Stimulated activated CD8-positive, alpha-beta memory T cell treated with anti-CD3 and anti-CD28 coated beads, Interleukin-4, amount 100 ng/mL, for 4 hours (primary cell): ENCODE measurements around the gene SMYD1.
A peak's percentile ranks its signal among the peaks of the same experiment; 100 is the strongest.

ENCODE experiments used
- DNase-seq, 2 donors: peaks; one replicate each; pipeline ENCODE4 v3.0.0-alpha.2; 2020; ENCODE audit warnings: low read depth in 2 of 2, low spot score in 1 of 2

The SMYD1 gene

DNA sequence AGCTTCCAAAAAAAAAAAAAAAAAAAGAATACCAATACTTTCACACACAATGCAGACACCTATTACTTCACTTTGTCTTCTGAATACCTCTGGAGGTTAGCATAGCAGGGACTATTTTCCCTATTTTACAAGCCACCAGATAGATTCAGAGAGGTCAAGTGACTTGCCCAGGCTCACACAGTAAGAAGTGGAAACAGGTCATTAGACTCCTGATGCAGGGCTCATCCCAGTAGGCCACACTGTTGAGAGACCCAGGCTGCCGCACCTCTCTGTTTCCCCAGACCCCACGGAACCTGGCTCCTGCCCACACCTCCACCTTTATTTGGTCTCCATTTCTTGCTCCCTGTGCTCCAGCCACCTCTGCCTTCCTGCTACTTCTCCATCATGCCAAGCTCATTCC lies 19.4 kb downstream of the SMYD1 start:
- DNase-seq, result no peak

DNA sequence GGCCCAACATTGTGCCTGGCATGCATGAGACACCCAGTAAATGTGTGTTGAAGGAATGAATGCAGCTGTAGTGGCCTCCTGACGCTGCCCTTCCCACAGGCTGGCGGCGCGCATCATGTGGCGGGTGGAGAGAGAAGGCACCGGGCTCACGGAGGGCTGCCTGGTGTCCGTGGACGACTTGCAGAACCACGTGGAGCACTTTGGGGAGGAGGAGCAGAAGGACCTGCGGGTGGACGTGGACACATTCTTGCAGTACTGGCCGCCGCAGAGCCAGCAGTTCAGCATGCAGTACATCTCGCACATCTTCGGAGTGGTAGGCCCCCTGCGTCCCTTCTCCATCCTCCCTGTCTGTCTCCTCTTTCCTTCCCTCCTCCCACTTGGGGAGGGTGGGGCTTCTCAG lies 20.1 kb downstream of the SMYD1 start:
- no peak for DNase-seq

DNA sequence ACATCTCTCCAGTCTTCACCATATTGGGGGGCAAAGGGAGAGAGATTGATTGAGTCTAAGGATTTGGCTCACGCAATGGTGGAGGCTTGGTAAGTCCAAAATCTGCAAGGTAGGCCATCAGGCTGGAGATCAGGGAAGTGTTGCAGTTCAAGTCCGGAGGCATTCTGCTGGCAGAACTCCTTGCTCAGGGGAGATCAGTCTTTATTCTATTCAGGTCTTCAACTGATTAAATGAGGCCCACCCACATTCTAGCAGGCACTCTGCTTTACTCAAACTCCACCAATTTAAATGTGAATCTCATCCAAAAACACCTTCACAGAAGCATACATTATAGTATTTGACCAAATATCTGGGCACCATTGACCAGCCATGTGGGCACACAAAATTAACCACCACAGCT lies 21.4 kb downstream of the SMYD1 start:
- DNase-seq, result no peak

DNA sequence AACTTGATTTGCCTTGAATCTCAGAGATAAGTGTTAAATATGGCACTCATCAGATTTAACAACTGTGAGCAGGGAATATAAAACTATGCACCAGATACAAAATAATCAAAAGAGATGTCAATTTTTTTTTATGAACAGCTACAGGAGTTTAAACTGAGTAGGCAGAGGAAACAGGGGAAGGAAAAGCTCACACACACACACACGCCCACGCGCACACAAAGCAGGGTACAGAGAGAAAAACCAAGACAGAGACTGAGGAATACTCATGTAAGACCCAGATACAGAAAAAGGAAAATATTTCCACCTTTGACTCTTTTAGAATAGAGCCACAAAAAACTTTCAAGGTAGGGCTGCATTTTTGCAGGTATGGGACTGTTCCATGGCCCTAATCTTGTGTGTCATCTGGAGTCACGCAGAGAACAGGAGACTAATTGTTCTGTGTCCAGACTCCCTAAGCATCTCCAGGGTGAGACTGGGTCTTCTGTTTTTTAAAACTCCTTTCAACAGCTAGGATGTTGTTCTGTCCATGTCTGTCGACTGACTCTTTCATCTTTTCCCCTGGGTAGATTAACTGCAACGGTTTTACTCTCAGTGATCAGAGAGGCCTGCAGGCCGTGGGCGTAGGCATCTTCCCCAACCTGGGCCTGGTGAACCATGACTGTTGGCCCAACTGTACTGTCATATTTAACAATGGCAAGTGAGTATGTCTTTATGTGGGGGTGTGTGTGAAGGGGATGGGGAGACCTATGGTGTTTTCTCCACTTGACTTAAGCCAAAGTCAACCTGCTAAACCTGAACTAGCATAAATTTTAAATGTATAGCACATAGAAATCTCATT lies 23.0 kb downstream of the SMYD1 start:
- peak; percentile 11 to 32 for DNase-seq

DNA sequence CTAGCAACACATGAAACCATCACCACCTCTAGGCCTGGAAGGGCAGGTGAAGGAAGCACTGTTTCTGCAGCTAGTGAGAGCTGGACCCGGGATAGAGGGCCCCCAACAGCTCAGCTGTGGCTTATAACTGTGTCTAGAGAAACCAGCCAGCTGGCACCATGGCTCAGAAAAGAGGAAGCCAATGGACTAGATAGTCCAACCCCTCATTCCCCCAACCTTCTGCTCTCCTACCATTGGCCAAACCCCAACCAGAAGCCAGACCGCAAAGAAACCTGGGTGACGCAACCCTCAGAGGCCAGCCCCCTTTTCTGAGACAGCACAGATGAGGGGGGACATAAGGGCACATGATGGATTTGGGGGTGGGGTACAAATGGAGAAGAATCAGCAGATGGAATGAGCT lies 24.3 kb downstream of the SMYD1 start:
- DNase-seq, result no peak

DNA sequence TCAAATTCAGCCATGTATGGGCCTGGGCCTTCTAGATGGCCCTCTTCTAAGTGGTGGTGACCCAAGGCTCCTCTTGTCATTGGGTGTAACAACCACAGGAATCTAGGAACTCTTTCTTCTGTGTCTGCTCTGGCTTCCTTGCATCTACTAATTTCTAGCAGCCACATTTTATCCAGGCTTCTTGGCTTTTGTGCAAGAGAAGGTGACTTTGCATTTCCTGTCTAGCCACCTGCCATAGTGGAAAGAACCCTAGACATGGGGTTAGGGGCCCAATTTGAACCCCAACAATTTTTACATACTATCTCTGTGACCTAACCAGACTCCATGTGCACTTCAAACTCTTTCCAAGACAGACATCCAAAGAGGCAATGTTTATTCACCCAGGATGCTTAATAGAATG lies 25.1 kb downstream of the SMYD1 start:
- no peak for DNase-seq

DNA sequence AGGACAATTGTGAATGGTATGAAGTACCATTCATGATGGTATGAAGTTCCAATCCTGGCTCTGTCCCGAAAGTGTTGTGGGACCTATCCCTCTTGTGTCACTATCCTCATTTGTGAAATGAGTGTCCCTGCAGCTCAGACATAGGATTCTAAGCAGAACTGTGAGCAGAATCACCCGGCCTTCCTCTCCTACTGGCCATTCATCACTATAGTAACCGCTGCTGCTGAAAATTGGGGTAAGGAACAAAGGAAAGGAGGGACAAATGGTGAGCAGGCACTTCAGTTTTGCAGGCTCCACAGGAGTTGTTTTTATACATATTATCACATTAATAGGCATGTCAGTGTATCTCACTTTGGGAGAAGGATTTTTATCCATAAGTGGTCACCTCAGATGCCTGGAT lies 27.4 kb downstream of the SMYD1 start:
- DNase-seq, result no peak

DNA sequence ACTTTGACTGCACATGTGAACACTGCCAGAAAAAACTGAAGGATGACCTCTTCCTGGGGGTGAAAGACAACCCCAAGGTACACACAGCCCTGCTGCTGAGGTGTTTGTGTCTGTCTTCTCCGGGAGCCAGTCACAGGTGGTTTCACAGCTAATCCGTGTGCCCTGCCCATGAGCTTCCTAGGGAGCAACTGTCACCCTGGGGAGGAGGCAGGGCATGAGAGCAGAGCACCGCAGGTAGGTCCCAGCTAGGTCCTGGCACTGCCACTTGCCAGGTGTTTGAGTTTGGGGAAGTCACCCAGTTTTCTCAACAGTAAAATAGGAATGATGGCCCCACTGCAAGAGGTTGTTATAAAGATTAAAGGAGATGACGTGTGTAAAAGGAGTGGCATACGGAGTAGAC lies 29.1 kb downstream of the SMYD1 start:
- DNase-seq, result no peak

DNA sequence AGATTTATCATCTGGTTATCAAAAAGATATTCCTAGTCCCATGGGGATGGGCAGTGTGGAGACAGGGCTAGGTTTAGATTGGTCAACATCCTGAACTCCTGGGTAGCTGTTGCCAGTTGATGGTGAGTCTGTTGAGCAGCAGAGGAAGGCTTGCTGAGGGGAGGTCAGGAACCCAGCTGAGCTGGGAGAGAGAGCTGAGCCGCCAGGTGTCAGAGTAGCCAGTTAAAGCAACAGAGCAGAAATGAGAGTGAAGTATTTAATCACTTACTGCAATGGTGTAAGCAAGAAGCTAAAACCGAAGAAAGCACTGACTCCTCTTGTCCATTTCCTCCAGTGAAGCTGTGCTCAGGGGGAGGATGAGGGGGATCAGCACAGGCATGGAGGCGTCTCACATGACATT lies 29.6 kb downstream of the SMYD1 start:
- no peak for DNase-seq

DNA sequence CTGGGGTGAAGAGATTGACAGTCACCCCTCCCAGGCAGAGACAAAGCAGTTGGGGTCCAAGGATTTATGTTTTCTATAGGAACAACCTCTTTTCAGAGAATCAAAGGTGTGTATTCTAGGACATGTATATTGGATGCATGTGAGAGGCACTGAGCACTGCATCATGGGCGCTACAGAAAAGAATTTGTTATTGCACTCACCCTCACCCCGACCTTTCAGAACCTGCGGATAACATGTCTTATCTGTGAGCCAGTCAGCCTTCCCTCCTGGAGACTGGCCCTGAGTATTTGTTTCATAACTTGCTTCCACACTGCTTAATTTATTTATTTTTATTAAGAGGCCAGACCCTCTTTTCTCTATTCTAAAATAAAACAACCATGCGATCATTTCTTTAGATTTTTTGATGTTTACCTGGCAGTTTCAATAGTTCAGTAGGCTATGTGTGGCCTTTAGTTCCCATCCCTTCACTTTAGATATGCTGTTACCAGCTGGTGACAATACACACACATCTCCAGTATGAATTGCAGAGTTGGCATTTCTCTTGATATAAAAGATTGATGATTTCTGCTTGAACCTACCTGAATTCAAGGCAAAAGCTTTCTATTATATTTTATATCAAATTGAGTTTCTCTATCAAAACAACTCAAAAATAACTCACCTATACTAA lies 30.4 kb downstream of the SMYD1 start:
- no peak for DNase-seq

DNA sequence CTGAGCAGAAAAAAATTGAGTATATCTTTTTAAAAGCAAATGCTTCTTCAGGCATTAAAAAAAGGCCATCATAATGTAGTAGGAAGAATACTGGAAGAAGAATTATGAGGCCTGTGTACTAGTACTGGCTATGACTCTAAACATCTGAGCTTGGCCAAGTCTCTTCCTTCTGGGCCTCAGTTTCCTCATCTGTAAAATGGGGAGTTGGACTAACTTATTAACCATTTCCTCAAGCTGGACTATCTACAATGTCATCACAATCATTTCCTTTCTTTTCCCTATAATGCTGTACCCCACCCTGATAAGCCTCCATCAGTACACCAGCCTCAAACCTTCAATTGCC lies 30.9 kb downstream of the SMYD1 start:
- DNase-seq, result no peak

DNA sequence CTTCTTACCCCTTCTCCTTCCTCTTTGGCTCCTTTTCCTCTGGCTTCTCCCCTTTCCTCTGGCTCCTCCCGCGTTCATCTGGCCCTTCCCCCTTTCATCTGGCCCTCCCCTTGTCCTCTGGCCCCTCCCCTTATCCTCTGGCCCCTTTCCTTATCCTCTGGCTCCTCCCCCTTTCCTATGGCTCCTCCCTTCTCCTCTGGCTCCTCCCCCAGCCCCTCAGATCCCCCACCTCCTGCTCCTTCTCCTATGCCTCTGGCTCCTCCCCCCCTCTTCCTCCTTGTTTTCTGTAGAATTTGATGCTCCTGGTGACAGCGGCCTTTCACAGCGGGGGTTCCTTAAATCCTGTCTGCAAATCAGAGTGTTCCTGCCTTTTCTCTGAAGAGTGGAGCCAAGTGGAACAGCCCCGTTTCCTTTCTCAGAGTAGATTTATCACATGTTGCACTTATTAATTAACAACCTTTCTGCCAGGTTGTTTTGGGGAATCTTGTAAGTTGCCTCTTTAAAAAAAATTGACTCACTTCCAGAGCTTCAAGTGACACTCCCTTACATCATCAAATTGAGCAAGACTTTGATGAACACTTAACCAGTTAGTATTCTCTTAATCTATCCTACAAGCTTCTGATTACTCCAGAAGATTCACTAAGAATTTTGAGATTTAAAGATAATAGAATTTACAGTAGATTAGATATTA lies 32.3 kb downstream of the SMYD1 start:
- DNase-seq, result no peak

DNA sequence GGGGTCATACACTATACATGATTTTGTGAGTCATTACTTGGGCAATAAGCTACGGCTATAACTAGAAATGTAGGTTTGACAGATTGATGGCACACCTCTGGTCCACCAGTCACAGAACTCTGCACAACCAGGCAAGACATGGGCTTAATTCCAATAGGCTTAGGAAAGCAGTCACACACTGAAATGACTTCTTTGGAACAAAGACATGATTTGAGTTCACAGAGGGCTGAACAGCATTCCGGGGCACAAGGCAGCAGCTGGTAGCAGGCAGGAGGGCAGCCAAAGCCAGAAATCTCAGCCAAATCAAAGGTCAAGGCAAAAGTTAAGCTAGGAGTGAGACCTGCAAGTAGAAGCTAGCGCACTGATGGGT lies 32.8 kb downstream of the SMYD1 start:
- no peak for DNase-seq

DNA sequence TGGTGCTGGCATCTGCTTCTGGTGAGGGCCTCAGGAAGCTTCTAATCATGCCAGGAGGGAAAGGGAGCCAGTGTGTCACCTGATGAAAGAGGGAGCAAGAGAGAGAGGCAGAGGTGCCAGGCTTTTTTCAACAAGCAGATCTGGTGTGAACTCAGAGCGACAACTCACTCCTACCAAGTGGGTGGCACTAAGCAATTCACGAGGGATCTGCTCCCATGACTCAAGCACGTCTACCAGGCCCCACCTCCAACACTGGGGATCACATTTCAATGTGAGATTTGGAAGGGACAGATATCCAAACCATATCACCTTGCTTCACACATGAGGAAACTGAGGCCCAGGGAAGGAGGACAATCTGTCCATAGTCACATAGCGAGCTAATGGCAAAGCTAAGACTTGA lies 41.2 kb downstream of the SMYD1 start:
- no peak for DNase-seq

DNA sequence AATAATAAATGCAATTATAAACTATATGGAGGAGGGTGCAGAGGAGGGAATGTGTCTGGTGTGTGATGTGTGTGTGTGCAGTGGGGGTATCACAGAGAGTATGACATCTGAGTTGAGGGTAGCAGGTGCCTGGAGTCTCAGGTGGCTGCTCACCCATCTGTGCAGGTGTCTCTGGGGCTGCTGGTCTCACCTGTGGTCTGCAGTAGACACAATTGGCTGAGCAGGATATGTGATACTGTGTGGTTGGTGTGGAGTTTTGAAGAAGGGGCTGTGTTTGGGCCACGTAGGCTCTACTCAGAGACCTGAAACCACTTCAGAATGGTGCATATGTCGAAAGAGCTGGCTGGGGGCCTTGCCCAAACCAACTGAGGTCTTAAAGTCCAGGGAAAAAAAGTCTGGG lies 43.2 kb downstream of the SMYD1 start:
- no peak for DNase-seq

DNA sequence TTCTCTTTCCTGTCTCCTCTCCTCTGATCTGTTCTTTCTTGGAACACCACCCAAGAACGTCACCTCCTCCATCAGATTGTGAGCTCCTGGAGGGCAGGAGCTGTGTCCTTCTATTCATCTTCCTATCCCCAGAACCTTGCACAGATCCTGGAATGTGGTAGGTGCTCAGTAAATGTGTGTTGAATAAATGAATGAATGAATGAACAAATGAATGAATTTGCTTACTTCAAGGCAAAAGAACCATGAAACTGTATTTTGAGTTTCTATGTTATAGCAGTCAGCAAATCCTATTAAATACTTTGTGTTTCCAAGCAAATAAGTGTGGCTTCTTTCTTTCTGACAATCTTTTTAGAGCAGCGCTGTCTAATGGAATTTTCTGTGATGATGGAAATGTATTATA lies 45.4 kb downstream of the SMYD1 start:
- DNase-seq, result no peak

DNA sequence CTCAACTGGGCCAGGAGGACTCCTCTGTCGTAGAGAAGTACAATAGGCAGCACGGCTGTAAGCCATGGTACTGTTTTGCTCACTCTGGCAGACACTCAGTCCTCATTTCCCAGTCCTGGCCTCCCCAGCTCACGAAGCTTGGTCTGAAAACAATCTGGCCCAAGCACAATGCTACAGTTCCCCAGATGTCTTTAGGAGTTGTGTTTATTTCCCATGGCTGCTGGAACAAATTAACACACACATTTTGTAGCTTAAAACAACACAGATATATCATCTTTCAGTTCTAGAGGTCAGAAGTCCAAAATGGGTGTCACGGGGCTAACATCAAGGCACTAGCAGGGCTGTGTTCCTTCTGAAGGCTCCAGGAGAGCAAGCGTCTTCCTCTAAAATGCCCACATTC lies 47.3 kb downstream of the SMYD1 start:
- DNase-seq, result no peak

DNA sequence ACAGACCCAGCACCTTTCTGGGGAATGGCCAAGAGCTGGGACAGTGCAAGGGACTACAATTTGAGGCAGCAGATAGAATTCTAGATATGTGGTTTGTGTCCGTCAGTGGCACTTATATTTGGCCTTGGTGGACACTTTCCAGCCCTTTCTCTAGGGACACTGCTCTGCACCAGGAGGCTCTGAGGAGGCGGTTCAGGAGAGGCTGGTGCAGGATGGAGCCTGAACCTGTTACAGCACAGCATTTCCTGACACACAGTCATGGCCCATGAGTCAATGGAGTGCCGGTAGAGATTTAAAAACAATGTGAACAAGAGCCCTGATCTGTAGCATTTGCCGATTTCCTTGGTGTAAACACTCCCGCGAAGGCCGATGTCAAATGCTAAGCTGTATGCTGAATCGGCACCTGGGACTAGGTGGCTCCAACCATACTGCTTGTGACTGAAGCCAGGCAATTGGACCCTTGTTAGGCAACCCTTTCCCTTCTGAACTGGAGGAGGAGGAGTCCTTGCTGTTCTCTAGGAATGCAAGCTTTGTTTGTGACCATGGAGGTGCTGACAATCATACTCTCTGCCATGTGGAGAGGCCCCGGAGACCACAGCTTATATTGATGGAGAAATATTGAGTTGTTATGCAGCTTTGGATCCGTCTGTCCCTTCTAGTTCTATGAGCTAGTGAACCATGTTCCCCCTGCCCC lies 48.3 kb downstream of the SMYD1 start:
- no peak for DNase-seq

DNA sequence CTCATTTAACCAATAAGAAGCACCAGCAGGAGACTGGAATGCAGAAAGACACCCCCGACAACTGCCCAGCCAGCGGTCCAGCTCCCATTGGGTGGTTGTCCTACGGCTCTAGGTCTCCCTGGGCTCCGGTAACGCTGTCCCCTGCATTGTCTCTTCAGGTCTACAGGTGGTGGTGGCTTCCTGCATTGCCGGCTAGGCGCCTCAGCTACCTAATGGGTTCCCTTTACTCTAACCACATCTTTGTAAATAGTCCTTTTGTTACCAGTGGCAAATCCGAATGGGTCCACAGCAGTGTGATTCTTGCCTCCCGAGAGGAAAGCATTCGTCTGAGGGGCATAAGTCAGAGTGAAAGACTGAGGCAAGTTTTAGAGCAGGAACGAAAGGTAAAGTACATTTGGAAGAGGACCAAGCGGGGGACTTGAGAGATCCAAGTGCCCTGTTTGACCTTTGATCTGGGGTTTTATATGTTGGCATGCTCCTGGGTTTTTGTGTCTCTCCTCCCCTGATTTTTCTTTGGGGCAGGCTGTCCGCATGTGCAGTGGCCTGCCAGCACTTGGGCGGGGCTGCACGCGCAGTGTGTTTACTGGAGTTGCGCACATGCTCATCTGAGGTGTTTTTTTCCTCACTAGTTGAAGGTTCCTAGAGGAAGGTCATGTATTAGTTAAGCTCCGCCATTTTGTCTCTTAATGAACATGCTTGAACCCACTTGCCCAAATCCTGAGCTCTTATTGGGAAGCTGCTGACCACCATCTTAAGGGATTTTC lies 49.2 kb downstream of the SMYD1 start:
- DNase-seq, result no peak

DNA sequence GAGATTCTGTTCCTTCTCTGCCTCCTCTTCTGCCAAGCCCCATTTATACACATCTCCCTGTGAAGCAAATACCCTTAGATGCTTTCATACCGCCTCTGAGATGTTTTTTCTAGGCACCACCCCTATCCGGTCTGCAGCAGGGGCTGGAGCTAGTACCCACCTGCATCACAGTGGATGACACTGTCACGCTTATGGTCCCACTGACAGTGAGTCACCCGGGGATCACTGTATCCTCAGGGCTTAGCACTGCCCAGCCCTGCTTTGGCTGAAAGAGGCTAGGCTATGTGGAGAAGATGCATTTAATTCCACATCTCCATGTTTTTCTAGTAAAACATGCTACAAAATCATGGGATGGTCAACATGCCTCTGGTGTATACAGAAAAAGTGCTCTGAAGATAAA lies 50.3 kb downstream of the SMYD1 start:
- DNase-seq, result no peak

DNA sequence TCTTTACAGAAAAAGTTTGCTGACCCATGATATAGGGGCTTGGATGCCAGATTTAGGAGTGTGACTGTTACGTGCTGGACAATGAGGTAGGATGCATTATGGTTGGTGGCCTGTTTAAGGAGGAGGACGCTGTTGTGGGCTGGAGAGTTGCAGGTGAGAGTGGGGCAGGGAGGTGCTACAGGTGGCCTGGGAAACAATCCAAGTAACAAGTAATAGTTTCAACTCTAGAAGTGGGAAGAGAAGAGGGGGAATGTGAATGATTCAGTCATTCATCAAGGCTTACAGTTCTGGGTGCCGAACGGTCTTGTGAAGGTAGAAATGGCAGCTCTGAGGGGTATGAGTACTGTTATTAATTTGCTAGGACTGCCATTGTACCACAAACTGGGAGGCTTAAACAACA lies 54.1 kb downstream of the SMYD1 start:
- no peak for DNase-seq
